OCI-LY7 (cell line): ENCODE results near the gene TPGS1. TPM values are rescaled to one million over a fixed set of nuclear protein-coding genes. Genes with fewer than 3 reads are reported as not detected.

Experiments used
- Bru-seq: library from RNA; stranded (reverse); fragments of 400-500 nt; gene quantifications from one replicate; lab custom pipeline; 2021; lab: Mats Ljungman, UMichigan
- BruChase-seq, 2 experiments: library from RNA; stranded (reverse); fragments of 400-500 nt; gene quantifications; one replicate each; lab custom pipeline; 2021; lab: Mats Ljungman, UMichigan
- BruUV-seq: library from RNA; stranded (reverse); fragments of 400-500 nt; replicated peaks from 2 replicates; lab custom pipeline; 2021; lab: Mats Ljungman, UMichigan
- CTCF ChIA-PET: fragments of 300-600 bp; sonication (Branson Sonifier 250); formaldehyde crosslinking; loops from one replicate; lab custom pipeline; 2022; ENCODE audit warnings: antibody characterized with exemption; ENCODE audit not compliant: unreplicated experiment; lab: Charles Lee
- POLR2A ChIA-PET: fragments of 300-600 bp; sonication (Branson Sonifier 250); formaldehyde crosslinking; loops from one replicate; lab custom pipeline; 2022; ENCODE audit warnings: antibody characterized with exemption; lab: Charles Lee
- DNase-seq: peaks from one replicate; pipeline ENCODE4 v3.0.0-alpha.2; 2015; ENCODE audit warnings: low spot score
- H2AFZ ChIP-seq: fragments of 200-600 bp; sonication (generic), shearing (Covaris generic); 2 replicates; pipeline ENCODE4 v1.6.1; 2014; ENCODE audit warnings: mild to moderate bottlenecking, antibody characterized with exemption, low read length, moderate library complexity
- H3K27ac ChIP-seq: fragments of 200-600 bp; sonication (generic); 2 replicates; pipeline ENCODE4 v1.5.1; 2014; ENCODE audit warnings: mixed run types, low read depth, mild to moderate bottlenecking, moderate library complexity, low read length, inconsistent platforms; ENCODE audit not compliant: poor library complexity, severe bottlenecking
- H3K36me3 ChIP-seq: fragments of 200-600 bp; sonication (generic); 2 replicates; pipeline ENCODE4 v1.6.1; 2014; ENCODE audit warnings: mild to moderate bottlenecking, antibody characterized with exemption, low read length, moderate library complexity, mixed read lengths; ENCODE audit not compliant: insufficient read depth
- H3K4me1 ChIP-seq: fragments of 200-600 bp; sonication (generic); 2 replicates; pipeline ENCODE4 v1.5.1; 2014; ENCODE audit warnings: mild to moderate bottlenecking, low read length; ENCODE audit not compliant: insufficient read depth, poor library complexity, severe bottlenecking
- H3K4me2 ChIP-seq: fragments of 200-600 bp; sonication (generic); 2 replicates; pipeline ENCODE4 v1.6.1; 2014; ENCODE audit warnings: mild to moderate bottlenecking, low read length
- H3K4me3 ChIP-seq: fragments of 200-600 bp; sonication (generic); 2 replicates; pipeline ENCODE4 v1.5.1; 2014; ENCODE audit warnings: mild to moderate bottlenecking, low read depth, low read length; ENCODE audit not compliant: poor library complexity, severe bottlenecking
- H3K79me2 ChIP-seq: fragments of 200-600 bp; sonication (generic); 2 replicates; pipeline ENCODE4 v1.6.1; 2016; ENCODE audit warnings: low read depth, mild to moderate bottlenecking, low read length, moderate library complexity, mixed read lengths; ENCODE audit not compliant: insufficient read depth
- H3K9me2 ChIP-seq: fragments of 200-600 bp; sonication (generic); 2 replicates; pipeline ENCODE4 v1.6.1; 2016; ENCODE audit warnings: mild to moderate bottlenecking, low read length, mixed read lengths; ENCODE audit not compliant: insufficient read depth
- H3K9me3 ChIP-seq: fragments of 200-600 bp; sonication (generic); 2 replicates; pipeline ENCODE4 v1.6.1; 2014; ENCODE audit warnings: mild to moderate bottlenecking, mixed run types, low read length, mixed read lengths
- H4K20me1 ChIP-seq: fragments of 200-600 bp; sonication (generic); 2 replicates; pipeline ENCODE4 v1.6.1; 2014; ENCODE audit warnings: mild to moderate bottlenecking, antibody characterized with exemption, low read length, moderate library complexity, mixed read lengths; ENCODE audit not compliant: insufficient read depth
- CTCF ChIP-seq: fragments of 200-600 bp; sonication (generic); conservative IDR thresholded peaks from 2 replicates; pipeline ENCODE4 v1.5.1; 2014; ENCODE audit warnings: mild to moderate bottlenecking, antibody characterized with exemption, low read length, moderate library complexity, mixed read lengths
- EZH2phosphoT487 ChIP-seq: fragments of 200-600 bp; sonication (generic); IDR thresholded peaks from 2 replicates; pipeline ENCODE4 v1.6.1; 2018; ENCODE audit warnings: low read depth, borderline replicate concordance, mild to moderate bottlenecking, mixed run types, antibody characterized with exemption, low read length, moderate library complexity, mixed read lengths
- intact Hi-C: fragments of 100-400 bp; cut with micrococcal nuclease; formaldehyde crosslinking; loops from one replicate; pipeline ENCODE4 v1.10.0; 2022; ENCODE audit not compliant: unreplicated experiment
- long read RNA-seq: library from polyadenylated mRNA; stranded (forward); transcript quantifications from one replicate; pipeline ENCODE4 v2.0.0, GENCODE V29; 2022
- total RNA-seq, 2 experiments: library from RNA; depleted of rRNA in 1 of 2; stranded (reverse); fragments of >200 nt in 1 of 2; shearing (Covaris generic) in 1 of 2; gene quantifications; 2 replicates each; pipeline ENCODE4 v1.2.3, GENCODE V29; 2014 to 2022

TPGS1 gene
- total RNA-seq (2014; rRNA removed; shearing (Covaris generic)): 17.2 and 25.6 TPM in 2 replicates
- 20.8 and 24.4 TPM in 2 replicates for total RNA-seq (2022)
- Bru-seq, nascent RNA: percentile 48 among the genes with signal in this experiment
- BruChase-seq, experiment 1, labeled RNA remaining after a 6-hour chase: percentile 57 among the genes with signal in this experiment
- percentile 55 among the genes with signal in this experiment for BruChase-seq, experiment 2, labeled RNA remaining after a 2-hour chase
- long read RNA-seq, transcript TPGS1-201 (2 exons, 1,114 nt): major isoform, 81 of 85 reads
- long read RNA-seq, partial matches to known transcripts: 0 of 85 reads
- long read RNA-seq, other reads (novel, unspliced or antisense): 3 of 85 reads

- TF ChIP-seq CTCF: no peak
- TF ChIP-seq EZH2phosphoT487: no peak
- H3K27ac ChIP-seq: peak within 1 kb of the TSS; percentile 54
- ChIA-PET CTCF (no interaction called here), POLR2A (no interaction called here)
- no peaks in the 10 kb centered on the region for H3K9me2 ChIP-seq
- peak within 1 kb of the TSS; percentile 83 for H3K4me3 ChIP-seq
- peak within 1 kb of the TSS; percentile 95 for H2AFZ ChIP-seq
- H4K20me1 ChIP-seq: no peaks in the 10 kb centered on the region
- intact Hi-C loops: loop anchor here (2.0 kb wide), 2 partner anchors 19 to 63 kb away; no protein-coding TSS in a partner anchor
- H3K79me2 ChIP-seq: peaks cover 6% of the 10 kb centered on the region; the same call in 1 of the 2 replicates
- H3K4me2 ChIP-seq: peak within 1 kb of the TSS; percentile 98
- peaks cover 38% of the 10 kb centered on the region for H3K4me1 ChIP-seq
- BruUV-seq: no TSS peak
- DNase-seq: peak; percentile 85
- H3K36me3 ChIP-seq: no peaks in the 10 kb centered on the region; the same call in 1 of the 2 replicates
- H3K9me3 ChIP-seq: no peaks in the 10 kb centered on the region
Measured at GRCh38 chr19:507286-508203, at the start of gene TPGS1. TPGS1 (plus strand) TSS chr19:507497; CDS start chr19:507507, 10 bp downstream.

- Histone ChIP-seq H3K79me2 (no peaks in the 10 kb centered on the region), H3K9me3 (no peaks in the 10 kb centered on the region), H4K20me1 (no peaks in the 10 kb centered on the region), H3K27ac (no peak overlapping the region), H3K4me2 (no peak overlapping the region), H2AFZ (no peak overlapping the region), H3K9me2 (no peaks in the 10 kb centered on the region), H3K4me3 (no peak overlapping the region), H3K4me1 (no peaks in the 10 kb centered on the region), H3K36me3 (no peaks in the 10 kb centered on the region)
- CTCF ChIA-PET: no interaction called here
- POLR2A ChIA-PET: no interaction called here
- intact Hi-C loops: no loop called here
- TF ChIP-seq CTCF: no peak
- TF ChIP-seq EZH2phosphoT487: no peak
- DNase-seq: no peak
- BruUV-seq: no TSS peak
Measured at GRCh38 chr19:457636-458035, 49.7 kb upstream of the TPGS1 start.
